MM.1S (cell line): ENCODE data around the gene CCDC27.

ENCODE experiments used
- DNase-seq: peaks from one replicate; pipeline ENCODE4 v3.0.0-alpha.2; 2015
- H2AFZ ChIP-seq: fragments of 300-600 bp; sonication (generic); 2 replicates; pipeline ENCODE4 v1.6.0; 2016; ENCODE audit warnings: antibody characterized with exemption, low read length
- H3F3A ChIP-seq: fragments of 300-600 bp; sonication (generic); 2 replicates; pipeline ENCODE4 v1.6.1; 2016; ENCODE audit warnings: mild to moderate bottlenecking, antibody characterized with exemption, low read length, moderate library complexity, mixed read lengths; ENCODE audit not compliant: insufficient read depth
- H3K27ac ChIP-seq: fragments of 300-600 bp; sonication (generic); 2 replicates; pipeline ENCODE4 v1.5.1; 2016; ENCODE audit warnings: mild to moderate bottlenecking, low read length
- H3K27me3 ChIP-seq: fragments of 300-600 bp; sonication (generic); replicated peaks from 2 replicates; pipeline ENCODE4 v1.6.0; 2016; ENCODE audit warnings: low read length; ENCODE audit not compliant: insufficient read depth
- H3K36me3 ChIP-seq: fragments of 300-600 bp; sonication (generic); replicated peaks from 2 replicates; pipeline ENCODE4 v1.6.1; 2016; ENCODE audit warnings: mild to moderate bottlenecking, low read length, mixed read lengths; ENCODE audit not compliant: insufficient read depth
- H3K4me1 ChIP-seq: fragments of 300-600 bp; sonication (generic); 2 replicates; pipeline ENCODE4 v1.6.1; 2016; ENCODE audit warnings: low read length, mixed read lengths
- H3K4me2 ChIP-seq: fragments of 300-600 bp; sonication (generic); 2 replicates; pipeline ENCODE4 v1.6.0; 2016; ENCODE audit warnings: low read depth, low read length
- H3K4me3 ChIP-seq: fragments of 300-600 bp; sonication (generic); 2 replicates; pipeline ENCODE4 v1.5.1; 2016; ENCODE audit warnings: low read length, mixed read lengths
- H3K79me2 ChIP-seq: fragments of 300-600 bp; sonication (generic); 2 replicates; pipeline ENCODE4 v1.6.1; 2016; ENCODE audit warnings: mixed run types, low read length, mixed read lengths
- H3K9ac ChIP-seq: fragments of 300-600 bp; sonication (generic); 2 replicates; pipeline ENCODE4 v1.6.1; 2016; ENCODE audit warnings: low read length, mixed read lengths
- H3K9me2 ChIP-seq: fragments of 300-600 bp; sonication (generic); replicated peaks from 2 replicates; pipeline ENCODE4 v1.6.1; 2016; ENCODE audit warnings: mild to moderate bottlenecking, low read length, mixed read lengths; ENCODE audit not compliant: insufficient read depth
- H3K9me3 ChIP-seq: fragments of 300-600 bp; sonication (generic); replicated peaks from 2 replicates; pipeline ENCODE4 v1.6.1; 2016; ENCODE audit warnings: mild to moderate bottlenecking, low read length, mixed read lengths; ENCODE audit not compliant: insufficient read depth
- H4K20me1 ChIP-seq: fragments of 300-600 bp; sonication (generic); 2 replicates; pipeline ENCODE4 v1.6.1; 2016; ENCODE audit warnings: mild to moderate bottlenecking, low read length, moderate library complexity, mixed read lengths; ENCODE audit not compliant: insufficient read depth
- CTCF ChIP-seq: fragments of 300-600 bp; sonication (generic); IDR thresholded peaks from 2 replicates; pipeline ENCODE4 v1.5.1; 2016; ENCODE audit warnings: antibody characterized with exemption, low read length, mixed read lengths
- EZH2 ChIP-seq: fragments of 300-600 bp; sonication (generic); optimal IDR thresholded peaks from 2 replicates; pipeline ENCODE3; 2017; ENCODE audit warnings: low read depth, mild to moderate bottlenecking, antibody characterized with exemption, low read length, mixed read lengths
- EZH2phosphoT487 ChIP-seq: fragments of 300-600 bp; sonication (generic); IDR thresholded peaks from 2 replicates; pipeline ENCODE4 v1.6.1; 2018; ENCODE audit warnings: antibody characterized with exemption, low read length

The CCDC27 gene

GRCh38 chr1:3707939-3708328 lies 44.3 kb upstream of the CCDC27 start:
- TF ChIP-seq CTCF = no peak
- no peak for TF ChIP-seq EZH2
- no peak for TF ChIP-seq EZH2phosphoT487
- no peak overlapping the region for H2AFZ ChIP-seq
- no peaks in the 10 kb centered on the region for H3K9me3 ChIP-seq
- H3K27me3 ChIP-seq = no peaks in the 10 kb centered on the region
- no peaks in the 10 kb centered on the region for H3K4me1 ChIP-seq
- DNase-seq = no peak
- no peak overlapping the region for H3K4me3 ChIP-seq
- H4K20me1 ChIP-seq = no peaks in the 10 kb centered on the region
- no peak overlapping the region for H3K9ac ChIP-seq
- no peaks in the 10 kb centered on the region for H3F3A ChIP-seq
- H3K36me3 ChIP-seq = no peaks in the 10 kb centered on the region
- no peak overlapping the region for H3K27ac ChIP-seq
- H3K79me2 ChIP-seq = no peaks in the 10 kb centered on the region
- H3K9me2 ChIP-seq = no peaks in the 10 kb centered on the region
- H3K4me2 ChIP-seq = no peak overlapping the region

- H3K27ac ChIP-seq = no peak overlapping the region
- no peaks in the 10 kb centered on the region for H3K79me2 ChIP-seq
- no peak overlapping the region for H3K4me2 ChIP-seq
- H3K9ac ChIP-seq = no peak overlapping the region
- no peaks in the 10 kb centered on the region for H3K4me1 ChIP-seq
- no peaks in the 10 kb centered on the region for H3F3A ChIP-seq
- H3K27me3 ChIP-seq = no peaks in the 10 kb centered on the region
- no peak for TF ChIP-seq CTCF
- no peak for TF ChIP-seq EZH2phosphoT487
- no peaks in the 10 kb centered on the region for H4K20me1 ChIP-seq
- H3K36me3 ChIP-seq = no peaks in the 10 kb centered on the region
- H3K9me3 ChIP-seq = no peaks in the 10 kb centered on the region
- H3K4me3 ChIP-seq = no peak overlapping the region
- H3K9me2 ChIP-seq = no peaks in the 10 kb centered on the region
- no peak overlapping the region for H2AFZ ChIP-seq
- DNase-seq = no peak
These were observed 43.5 kb upstream of the CCDC27 start for GRCh38 chr1:3708791-3709190.

- H3K4me2 ChIP-seq = no peak overlapping the region
- no peaks in the 10 kb centered on the region for H4K20me1 ChIP-seq
- no peak overlapping the region for H3K27ac ChIP-seq
- H3K4me3 ChIP-seq = no peak overlapping the region
- no peak for DNase-seq
- H3K79me2 ChIP-seq = no peaks in the 10 kb centered on the region
- H3K27me3 ChIP-seq = no peaks in the 10 kb centered on the region
- no peaks in the 10 kb centered on the region for H3F3A ChIP-seq
- no peaks in the 10 kb centered on the region for H3K4me1 ChIP-seq
- no peak for TF ChIP-seq EZH2phosphoT487
- TF ChIP-seq CTCF = no peak
- no peak for TF ChIP-seq EZH2
- no peak overlapping the region for H2AFZ ChIP-seq
- no peaks in the 10 kb centered on the region for H3K9me3 ChIP-seq
- H3K9me2 ChIP-seq = no peaks in the 10 kb centered on the region
- no peaks in the 10 kb centered on the region for H3K36me3 ChIP-seq
- H3K9ac ChIP-seq = no peak overlapping the region
These were observed 42.0 kb upstream of the CCDC27 start for GRCh38 chr1:3710251-3710650.
